Adipocyte (in vitro differentiated cells): ENCODE results near the gene RPS27L.
"Not testable (repeated sequence)": the region's sequence is repeated elsewhere in the genome, so short reads cannot be mapped to it uniquely, and the experiment has no call there.

Source experiments
- DNase-seq: peaks from one replicate; pipeline ENCODE4 v3.0.0-alpha.2; 2015; ENCODE audit warnings: low read depth
- H3K27me3 ChIP-seq: replicated peaks from 2 replicates; pipeline ENCODE4 v1.7.0; 2013; ENCODE audit warnings: mild to moderate bottlenecking, low read length, moderate library complexity; ENCODE audit not compliant: control insufficient read depth, insufficient read depth
- H3K36me3 ChIP-seq: 2 replicates; pipeline ENCODE4 v1.7.0; 2013; ENCODE audit warnings: low read length, mild to moderate bottlenecking, moderate library complexity; ENCODE audit not compliant: control insufficient read depth, insufficient read depth, severe bottlenecking
- H3K4me1 ChIP-seq: 2 replicates; pipeline ENCODE4 v1.7.0; 2013; ENCODE audit warnings: mild to moderate bottlenecking, low read length, moderate library complexity; ENCODE audit not compliant: control insufficient read depth, insufficient read depth
- H3K4me3 ChIP-seq: 2 replicates; pipeline ENCODE4 v1.7.0; 2013; ENCODE audit warnings: mild to moderate bottlenecking, low read length, moderate library complexity
- H3K9ac ChIP-seq: 2 replicates; pipeline ENCODE4 v1.7.0; 2013; ENCODE audit warnings: mild to moderate bottlenecking, low read length, moderate library complexity
- H3K9me3 ChIP-seq: 2 replicates; pipeline ENCODE4 v1.7.0; 2013; ENCODE audit warnings: mild to moderate bottlenecking, low read length, moderate library complexity; ENCODE audit not compliant: control insufficient read depth

Gene RPS27L

DNA sequence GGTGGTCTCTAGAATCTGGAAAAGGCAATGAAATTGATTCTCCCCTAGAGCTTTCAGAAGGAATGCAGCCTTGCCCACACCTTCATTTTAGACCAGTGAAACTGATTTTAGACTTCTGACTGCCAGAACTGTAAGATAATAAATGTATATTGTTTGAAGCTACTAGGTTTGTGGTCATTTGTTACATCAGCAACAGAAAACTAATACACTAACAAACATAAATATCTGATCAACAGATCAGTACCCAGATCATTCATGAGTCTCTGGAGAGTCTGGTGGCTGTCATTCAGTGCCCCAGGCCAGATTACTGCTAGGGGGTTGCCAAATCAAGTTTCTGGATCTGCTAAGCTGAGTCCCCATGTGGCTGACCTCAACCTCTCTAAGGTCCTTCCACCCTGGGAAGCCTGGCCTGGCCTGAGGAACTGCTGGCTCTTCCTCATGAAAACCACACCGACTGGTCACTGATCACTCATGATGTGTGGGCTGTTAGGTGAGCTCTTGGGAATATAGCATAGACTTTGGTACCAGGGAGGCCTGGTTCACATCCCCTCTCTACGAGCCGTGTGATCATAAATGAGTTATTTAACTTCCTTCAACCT, 46.8 kb downstream of the RPS27L start:
- Histone ChIP-seq H3K27me3 (no peaks in the 10 kb centered on the region), H3K36me3 (no peaks in the 10 kb centered on the region), H3K4me3 (no peak overlapping the region), H3K9ac (no peak overlapping the region), H3K9me3 (no peaks in the 10 kb centered on the region), H3K4me1 (peaks cover 35% of the 10 kb centered on the region)
- no peak for DNase-seq

DNA sequence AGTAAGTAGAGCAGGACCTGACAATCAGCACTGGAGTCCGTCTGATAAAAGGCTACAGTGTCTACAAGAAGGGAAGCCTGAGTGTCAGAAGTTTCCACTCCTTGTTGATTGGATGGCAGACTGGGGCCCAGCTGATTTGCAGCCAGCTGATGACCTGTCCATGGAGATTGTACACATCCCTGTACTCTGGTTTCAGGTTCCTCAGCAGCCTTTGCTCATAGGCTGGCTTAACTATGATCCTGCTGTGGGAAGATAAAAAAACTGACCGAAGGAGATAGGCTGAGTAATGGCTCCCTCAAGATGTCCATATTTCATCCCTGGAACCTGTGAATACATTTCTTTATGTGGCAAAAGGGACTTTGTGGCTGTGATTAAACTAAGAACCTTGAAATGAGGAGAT, 47.4 kb downstream of the RPS27L start:
- Histone ChIP-seq H3K36me3 (no peaks in the 10 kb centered on the region), H3K9me3 (no peaks in the 10 kb centered on the region), H3K4me1 (peaks cover 37% of the 10 kb centered on the region), H3K4me3 (no peak overlapping the region), H3K9ac (no peak overlapping the region), H3K27me3 (no peaks in the 10 kb centered on the region)
- no peak for DNase-seq

DNA sequence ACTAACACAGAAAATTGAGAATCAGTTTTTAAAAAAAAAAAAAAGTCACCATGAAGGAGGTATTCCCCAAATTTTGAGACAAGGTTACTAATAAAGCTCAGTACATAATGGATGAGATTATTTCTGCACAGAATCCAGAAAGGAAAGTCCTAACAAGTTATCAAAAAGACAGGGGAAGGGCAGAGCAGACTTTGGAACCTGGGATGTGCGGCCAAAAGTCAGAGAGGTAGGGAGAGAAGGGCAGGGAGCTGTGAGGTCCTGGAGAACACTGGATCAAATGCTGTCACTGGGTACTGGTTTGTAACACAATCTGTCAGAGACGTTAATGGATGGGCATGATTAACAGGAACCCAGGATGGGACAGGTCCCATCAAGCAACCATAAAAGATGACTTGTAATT, 47.8 kb downstream of the RPS27L start:
- peaks cover 41% of the 10 kb centered on the region for H3K4me1 ChIP-seq
- H3K9me3 ChIP-seq = no peaks in the 10 kb centered on the region
- no peak overlapping the region for H3K9ac ChIP-seq
- H3K27me3 ChIP-seq = no peaks in the 10 kb centered on the region
- DNase-seq = no peak
- H3K36me3 ChIP-seq = no peaks in the 10 kb centered on the region
- H3K4me3 ChIP-seq = no peak overlapping the region

DNA sequence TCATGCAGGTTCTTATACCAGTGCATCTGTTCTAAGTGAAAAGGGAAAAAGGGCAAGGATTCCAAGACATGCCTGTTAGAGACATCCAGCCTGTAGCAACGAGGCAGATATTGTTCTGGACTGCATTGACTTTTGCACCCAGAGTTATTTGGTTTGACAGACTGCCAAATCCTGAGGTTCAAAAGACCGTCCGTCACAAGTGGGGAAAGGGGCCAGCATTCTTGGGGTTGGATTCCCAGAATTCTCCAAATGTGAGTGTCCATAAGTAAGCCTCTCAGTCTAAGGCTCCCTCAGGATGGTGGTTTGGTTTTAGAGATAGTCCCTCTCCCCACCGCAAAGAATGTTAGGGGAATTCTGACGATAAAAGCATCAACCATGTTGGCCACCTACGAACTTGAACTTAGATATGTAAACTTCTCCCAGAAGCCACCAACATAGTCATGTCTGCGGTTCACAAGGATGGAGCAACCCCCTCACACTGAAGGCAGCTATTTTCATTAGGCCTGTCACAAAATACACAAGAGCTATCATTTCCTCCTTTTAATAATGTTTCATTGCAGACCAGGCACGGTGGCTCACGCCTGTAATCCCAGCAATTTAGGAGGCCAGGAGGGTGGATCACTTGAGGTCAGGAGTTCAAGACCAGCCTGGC, 49.3 kb downstream of the RPS27L start:
- H3K27me3 ChIP-seq = no peaks in the 10 kb centered on the region
- peaks cover 46% of the 10 kb centered on the region for H3K4me1 ChIP-seq
- peak; percentile 99 for DNase-seq
- peak overlapping the region; percentile 26 for H3K9ac ChIP-seq
- H3K9me3 ChIP-seq = no peaks in the 10 kb centered on the region
- no peaks in the 10 kb centered on the region for H3K36me3 ChIP-seq
- H3K4me3 ChIP-seq = no peak overlapping the region

DNA sequence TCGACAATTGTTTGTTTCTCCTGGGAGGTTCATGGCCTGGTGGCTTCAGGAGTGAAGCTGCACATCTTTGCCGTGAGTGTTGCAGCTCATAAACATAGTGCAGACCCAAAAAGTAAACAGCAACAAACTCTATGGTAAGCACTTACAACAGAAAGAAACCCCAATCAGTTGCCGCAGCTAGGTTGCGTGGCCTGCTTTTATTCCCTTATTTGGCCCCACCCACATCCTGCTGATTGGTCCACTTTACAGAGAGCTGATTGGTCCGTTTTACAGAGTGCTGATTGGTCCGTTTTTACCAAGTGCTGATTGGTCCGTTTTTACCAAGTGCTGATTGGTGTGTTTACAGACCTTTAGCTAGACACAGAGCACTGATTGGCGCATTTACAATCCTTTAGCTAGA, 51.9 kb downstream of the RPS27L start:
- not testable (repeated sequence) for H3K4me3 ChIP-seq, DNase-seq, H3K27me3 ChIP-seq, H3K36me3 ChIP-seq, H3K9ac ChIP-seq, H3K9me3 ChIP-seq
- peaks cover 43% of the 10 kb centered on the region for H3K4me1 ChIP-seq

DNA sequence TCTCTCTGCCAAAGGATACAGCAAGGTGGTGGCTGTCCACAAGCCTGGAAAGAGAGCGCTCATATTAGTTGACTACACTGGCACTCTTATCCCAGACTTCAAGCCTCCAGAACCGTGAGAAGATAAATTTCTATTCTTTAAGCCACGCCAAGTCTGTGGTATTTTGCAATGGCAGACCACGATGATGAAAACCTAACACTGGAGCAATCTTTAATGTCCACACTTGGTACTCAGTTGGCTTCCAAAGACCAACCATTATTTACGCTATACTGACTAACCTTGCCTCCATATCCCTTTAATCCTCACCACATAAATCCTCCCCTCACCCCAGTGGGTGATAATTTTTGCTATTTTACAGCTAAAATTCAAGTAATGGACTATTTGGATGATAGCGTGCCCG, 52.5 kb downstream of the RPS27L start:
- Histone ChIP-seq H3K27me3 (no peaks in the 10 kb centered on the region), H3K4me1 (peaks cover 37% of the 10 kb centered on the region), H3K9ac (no peak overlapping the region), H3K9me3 (no peaks in the 10 kb centered on the region), H3K4me3 (no peak overlapping the region), H3K36me3 (no peaks in the 10 kb centered on the region)
- DNase-seq = peak; percentile 47

DNA sequence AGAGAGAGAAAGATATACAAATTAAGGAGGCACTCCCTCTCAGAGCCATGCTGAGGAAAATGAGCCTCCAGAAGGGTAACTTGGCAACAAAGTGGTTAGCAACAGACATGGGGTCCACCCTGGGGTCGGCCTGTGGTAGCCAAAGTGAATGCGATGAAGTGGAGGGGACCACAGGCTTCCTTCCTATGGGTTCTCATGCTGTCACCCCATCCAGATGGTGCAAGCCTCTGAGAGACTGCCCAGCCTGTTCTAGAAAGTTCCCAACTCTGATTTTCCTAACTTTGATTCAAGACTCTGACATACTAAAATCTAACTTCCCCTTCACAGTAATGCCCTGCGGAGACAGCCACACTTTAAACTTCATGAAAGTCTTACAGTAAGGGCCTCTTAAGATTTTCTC, 53.9 kb downstream of the RPS27L start:
- Histone ChIP-seq H3K36me3 (no peaks in the 10 kb centered on the region), H3K9ac (no peak overlapping the region), H3K4me3 (no peak overlapping the region), H3K4me1 (peaks cover 25% of the 10 kb centered on the region), H3K27me3 (no peaks in the 10 kb centered on the region), H3K9me3 (no peaks in the 10 kb centered on the region)
- no peak for DNase-seq

DNA sequence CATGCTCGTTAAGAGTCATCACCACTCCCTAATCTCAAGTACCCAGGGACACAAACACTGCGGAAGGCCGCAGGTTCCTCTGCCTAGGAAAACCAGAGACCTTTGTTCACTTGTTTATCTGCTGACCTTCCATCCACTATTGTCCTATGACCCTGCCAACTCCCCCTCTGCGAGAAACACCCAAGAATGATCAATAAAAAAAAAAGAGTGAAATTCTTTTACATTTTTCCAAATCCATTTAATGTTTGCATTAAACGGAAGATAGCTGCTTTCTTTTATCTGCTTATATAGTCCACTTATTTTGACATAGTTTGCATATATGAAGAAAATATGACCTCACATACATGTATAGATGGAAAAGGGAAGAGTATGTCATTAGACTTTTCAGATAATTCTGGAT, 57.7 kb downstream of the RPS27L start:
- not testable (repeated sequence) for DNase-seq, H3K9me3 ChIP-seq, H3K4me1 ChIP-seq, H3K9ac ChIP-seq, H3K36me3 ChIP-seq, H3K27me3 ChIP-seq, H3K4me3 ChIP-seq

DNA sequence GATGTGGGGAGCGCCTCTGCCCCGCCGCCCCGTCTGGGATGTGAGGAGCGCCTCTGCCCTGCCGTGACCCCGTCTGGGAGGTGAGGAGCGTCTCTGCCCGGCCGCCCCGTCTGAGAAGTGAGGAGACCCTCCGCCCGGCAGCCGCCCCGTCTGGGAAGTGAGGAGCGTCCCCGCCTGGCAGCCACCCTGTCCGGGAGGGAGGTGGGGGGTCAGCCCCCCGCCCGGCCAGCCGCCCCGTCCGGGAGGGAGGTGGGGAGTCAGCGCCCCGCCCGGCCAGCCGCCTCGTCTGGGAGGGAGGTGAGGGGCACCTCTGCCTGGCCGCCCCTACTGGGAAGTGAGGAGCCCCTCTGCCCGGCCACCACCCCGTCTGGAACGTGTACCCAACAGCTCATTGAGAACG, 58.4 kb downstream of the RPS27L start:
- DNase-seq, H3K36me3 ChIP-seq: not testable (repeated sequence)

More for the DNA sequence above, 58.4 kb downstream of the RPS27L start:
- H3K27me3 ChIP-seq, H3K4me1 ChIP-seq, H3K9ac ChIP-seq, H3K4me3 ChIP-seq, H3K9me3 ChIP-seq: not testable (repeated sequence)
